Memory B cell (primary cell): ENCODE data around the gene MSRB3.

Experiments
- ATAC-seq: fragments of 150-1000 bp; cut with Tn5 transposase; 2 replicates; pipeline ENCODE4 v1.10.0; 2021; ENCODE audit warnings: low read depth, mild to moderate bottlenecking, moderate library complexity
- DNase-seq, 2 donors: peaks; one replicate each; pipeline ENCODE4 v3.0.0; 2022; ENCODE audit warnings: low spot score in 2 of 2
- H3K27ac Mint-ChIP-seq: one replicate; pipeline ENCODE4 v1.8.0; 2022; ENCODE audit warnings: mild to moderate bottlenecking, moderate library complexity, mixed read lengths
- H3K27me3 Mint-ChIP-seq: one replicate; pipeline ENCODE4 v1.8.0; 2022; ENCODE audit warnings: mixed read lengths
- H3K36me3 Mint-ChIP-seq: one replicate; pipeline ENCODE4 v1.8.0; 2022; ENCODE audit warnings: mild to moderate bottlenecking, mixed read lengths
- H3K4me1 Mint-ChIP-seq: one replicate; pipeline ENCODE4 v1.8.0; 2022; ENCODE audit warnings: mixed read lengths
- H3K4me3 Mint-ChIP-seq: one replicate; pipeline ENCODE4 v1.8.0; 2022; ENCODE audit warnings: mild to moderate bottlenecking, moderate library complexity, mixed read lengths
- H3K9me3 Mint-ChIP-seq: one replicate; pipeline ENCODE4 v1.8.0; 2022; ENCODE audit warnings: mixed read lengths

The MSRB3 gene

DNA sequence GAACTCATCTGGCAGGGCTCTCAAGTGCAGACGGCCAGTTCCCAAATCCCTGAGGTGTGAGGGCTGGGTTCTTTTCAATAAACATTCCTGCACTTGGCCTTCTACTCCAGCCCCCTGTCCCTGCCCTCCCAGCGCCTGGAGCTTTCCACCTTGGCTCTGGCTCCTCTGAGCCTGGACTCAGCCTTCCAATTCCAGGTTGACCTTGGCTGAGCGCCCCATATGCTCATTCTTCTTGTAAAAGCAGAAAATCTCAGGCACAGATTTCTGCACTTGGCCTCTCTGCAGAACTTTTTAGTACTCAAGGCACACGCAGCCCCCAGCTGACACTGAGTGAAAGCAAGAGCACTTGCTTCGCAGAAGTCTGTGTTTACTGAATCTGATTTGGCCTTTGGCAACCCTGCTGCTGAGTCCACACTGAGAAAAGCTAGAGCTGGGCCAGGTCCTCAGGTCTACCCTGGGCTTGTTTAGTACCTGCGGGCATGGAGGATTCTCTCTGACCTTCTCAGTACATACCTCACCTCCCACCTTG, 222.7 kb downstream of the MSRB3 start:
- Mint-ChIP-seq H3K27ac (no peak overlapping the region), H3K36me3 (no peaks in the 10 kb centered on the region), H3K4me3 (no peak overlapping the region), H3K27me3 (no peaks in the 10 kb centered on the region), H3K9me3 (no peaks in the 10 kb centered on the region), H3K4me1 (no peaks in the 10 kb centered on the region)
- DNase-seq (no peak), ATAC-seq (no peak)

DNA sequence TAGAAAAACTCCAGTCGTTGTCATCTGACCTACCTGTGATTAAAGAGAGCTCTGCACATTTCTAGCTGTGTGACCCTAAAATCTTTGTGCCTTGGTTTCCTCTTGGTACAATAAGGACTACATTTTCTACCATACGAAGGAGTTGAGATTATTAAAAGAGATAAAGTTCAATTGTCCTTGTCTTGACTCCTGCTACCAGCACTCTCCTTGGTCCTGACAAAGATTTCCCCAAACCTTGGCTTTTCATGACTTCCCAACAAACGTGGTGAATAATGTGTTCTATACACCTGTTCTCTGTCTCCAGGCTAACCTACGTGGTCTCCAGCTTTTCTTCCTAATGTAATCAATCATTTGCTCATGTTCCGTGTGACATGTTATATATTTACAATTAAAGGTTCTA, 223.5 kb downstream of the MSRB3 start:
- H3K4me3 Mint-ChIP-seq, result no peak overlapping the region
- DNase-seq, result no peak
- no peaks in the 10 kb centered on the region for H3K36me3 Mint-ChIP-seq
- H3K27me3 Mint-ChIP-seq, result no peaks in the 10 kb centered on the region
- no peak for ATAC-seq
- H3K27ac Mint-ChIP-seq, result no peak overlapping the region
- no peaks in the 10 kb centered on the region for H3K9me3 Mint-ChIP-seq
- no peaks in the 10 kb centered on the region for H3K4me1 Mint-ChIP-seq

DNA sequence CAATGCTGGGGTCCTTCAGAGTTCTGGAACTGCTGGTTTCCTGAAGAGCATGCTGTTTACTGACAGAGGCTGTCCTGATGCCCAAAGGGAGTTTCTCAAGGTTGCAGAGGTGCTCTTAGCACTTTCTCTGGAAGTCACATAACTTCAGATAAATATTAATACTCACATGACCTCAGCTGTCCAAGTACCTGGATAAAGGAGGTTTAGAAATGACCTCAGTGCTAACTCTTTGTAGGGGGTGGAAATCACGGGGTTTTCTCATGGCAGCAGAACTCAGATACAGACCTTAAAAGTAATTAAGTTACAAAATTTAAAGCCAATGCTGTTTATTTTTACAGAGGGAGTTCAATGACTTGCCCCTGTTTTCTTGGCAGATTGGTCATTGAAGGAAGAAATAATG, 225.9 kb downstream of the MSRB3 start:
- ATAC-seq (no peak), DNase-seq (no peak)
- no peak overlapping the region for H3K27ac Mint-ChIP-seq
- no peaks in the 10 kb centered on the region for H3K36me3 Mint-ChIP-seq
- no peaks in the 10 kb centered on the region for H3K4me1 Mint-ChIP-seq
- no peaks in the 10 kb centered on the region for H3K27me3 Mint-ChIP-seq
- peaks cover 1% of the 10 kb centered on the region for H3K9me3 Mint-ChIP-seq
- H3K4me3 Mint-ChIP-seq, result no peak overlapping the region

DNA sequence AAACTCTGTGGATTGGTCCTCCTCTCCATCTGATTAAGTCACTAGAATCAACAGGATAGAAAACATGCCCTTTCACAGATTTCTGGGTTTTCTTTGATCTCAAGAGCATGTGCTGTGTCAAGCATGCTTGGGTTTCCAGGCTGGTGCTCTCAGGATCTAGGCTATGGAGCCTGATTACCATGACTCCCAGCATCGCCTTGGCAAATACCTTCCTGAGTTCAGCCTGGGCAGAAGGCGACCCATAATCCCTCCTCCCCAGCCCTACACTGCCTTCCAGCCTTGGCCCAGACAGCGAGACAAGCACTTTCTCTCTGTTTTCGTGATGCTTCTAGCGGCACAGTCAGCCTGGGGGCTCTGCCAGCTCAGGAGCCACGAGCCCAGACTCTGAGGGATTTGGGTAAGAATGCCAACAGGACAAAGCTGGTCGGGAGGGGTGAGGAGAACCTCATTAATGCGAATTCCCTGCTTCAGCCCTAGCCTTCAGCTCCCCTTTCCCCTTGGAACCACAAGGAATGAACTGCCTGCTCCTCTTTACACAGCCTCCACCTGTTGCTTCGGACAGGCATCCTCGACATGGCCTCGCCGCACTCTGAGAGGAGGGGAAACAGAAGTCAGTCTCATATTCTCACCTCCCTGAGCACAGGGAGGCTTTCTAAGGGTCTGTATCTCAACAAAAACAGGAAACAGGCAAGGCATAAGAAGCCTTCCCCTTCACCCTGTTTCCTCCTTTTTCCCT, 227.1 kb downstream of the MSRB3 start:
- Mint-ChIP-seq H3K27me3 (no peaks in the 10 kb centered on the region), H3K4me1 (no peaks in the 10 kb centered on the region), H3K4me3 (no peak overlapping the region), H3K36me3 (no peaks in the 10 kb centered on the region), H3K27ac (no peak overlapping the region), H3K9me3 (peaks cover 1% of the 10 kb centered on the region)
- no peak for ATAC-seq
- DNase-seq, result no peak

DNA sequence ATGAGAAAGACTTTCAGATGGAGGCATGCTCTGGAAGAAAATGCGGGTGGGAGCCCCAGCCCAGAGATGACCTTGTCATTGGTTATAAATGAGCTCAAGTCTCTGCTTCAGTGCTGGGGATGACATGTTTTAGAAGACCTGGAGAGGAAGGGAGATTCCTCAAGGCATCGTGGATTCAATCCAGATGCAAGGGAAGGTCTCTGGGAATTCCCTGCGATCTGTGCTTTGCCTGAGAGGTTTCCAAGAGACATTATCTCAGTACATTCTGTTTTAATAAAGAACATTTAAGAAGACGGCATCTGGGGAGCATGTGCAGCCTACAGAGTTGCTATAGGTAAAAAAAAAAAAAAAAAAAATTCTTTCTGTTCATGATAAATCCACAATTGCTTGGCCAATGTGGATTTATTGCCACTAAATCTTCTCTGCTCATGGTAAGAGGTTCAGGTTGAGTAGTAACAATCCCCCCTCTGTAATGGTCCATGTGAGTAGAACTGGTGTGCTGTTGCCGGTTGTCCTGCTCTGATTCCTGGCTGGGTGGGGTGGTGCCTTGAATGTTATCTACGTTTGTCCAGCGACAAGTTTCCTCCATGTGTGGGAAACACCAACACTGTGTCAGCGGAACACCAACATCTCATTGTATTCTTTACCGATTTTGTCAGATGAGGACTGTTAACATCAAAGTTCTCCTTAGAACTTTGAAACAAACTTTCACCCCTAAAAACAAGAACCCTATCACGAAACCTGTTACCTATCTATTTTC, 230.0 kb downstream of the MSRB3 start:
- DNase-seq, result no peak
- peaks cover 2% of the 10 kb centered on the region for H3K27me3 Mint-ChIP-seq
- H3K9me3 Mint-ChIP-seq, result peaks cover 1% of the 10 kb centered on the region
- H3K4me1 Mint-ChIP-seq, result no peaks in the 10 kb centered on the region
- no peak overlapping the region for H3K27ac Mint-ChIP-seq
- H3K4me3 Mint-ChIP-seq, result no peak overlapping the region
- ATAC-seq, result no peak
- no peaks in the 10 kb centered on the region for H3K36me3 Mint-ChIP-seq

DNA sequence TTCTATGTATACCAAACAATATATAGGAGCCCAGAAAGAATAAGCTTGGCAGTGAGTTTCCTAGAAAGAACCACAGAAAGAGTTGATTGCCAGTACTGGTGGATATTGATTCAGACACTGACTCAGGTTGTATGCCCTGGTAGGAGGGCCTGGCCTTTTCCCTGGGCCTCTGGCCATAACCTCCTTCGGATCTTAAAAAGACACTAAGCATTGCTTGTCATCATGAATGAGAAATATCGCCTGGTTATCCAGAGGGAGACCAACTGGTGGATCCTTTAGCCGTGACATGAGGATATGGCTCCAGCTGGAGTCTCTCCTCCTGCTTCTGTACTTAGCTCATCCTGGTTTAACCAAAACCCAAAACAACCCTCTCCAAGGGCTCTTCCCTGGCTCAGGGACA, 231.5 kb downstream of the MSRB3 start:
- no peaks in the 10 kb centered on the region for H3K36me3 Mint-ChIP-seq
- H3K4me1 Mint-ChIP-seq, result no peaks in the 10 kb centered on the region
- no peak overlapping the region for H3K27ac Mint-ChIP-seq
- peaks cover 2% of the 10 kb centered on the region for H3K27me3 Mint-ChIP-seq
- DNase-seq, result no peak
- no peak overlapping the region for H3K4me3 Mint-ChIP-seq
- no peak for ATAC-seq
- peaks cover 1% of the 10 kb centered on the region for H3K9me3 Mint-ChIP-seq

DNA sequence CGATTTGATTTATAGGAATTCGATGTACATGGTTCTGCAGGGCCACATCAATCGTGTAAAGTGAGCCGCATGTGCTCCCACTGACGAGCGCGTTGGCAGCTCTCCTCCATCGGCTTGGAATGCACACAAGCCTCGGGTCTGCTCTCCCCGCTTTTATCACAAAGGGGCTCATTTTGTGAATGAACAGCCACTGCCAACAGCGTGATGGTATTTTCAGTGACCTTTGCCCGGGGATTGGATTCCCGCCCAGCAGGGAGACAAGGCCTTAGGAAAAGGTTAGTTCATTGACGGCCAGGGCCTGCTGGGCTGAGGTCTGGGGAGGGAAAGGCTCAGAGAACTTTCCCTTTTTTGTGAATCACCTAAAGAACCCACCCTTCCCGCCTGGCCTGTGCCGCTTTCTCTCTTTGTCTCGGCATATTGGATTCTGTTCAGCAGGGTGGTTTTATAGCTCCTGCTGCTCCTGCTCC, 232.1 kb downstream of the MSRB3 start:
- H3K36me3 Mint-ChIP-seq, result no peaks in the 10 kb centered on the region
- H3K4me3 Mint-ChIP-seq, result no peak overlapping the region

DNA sequence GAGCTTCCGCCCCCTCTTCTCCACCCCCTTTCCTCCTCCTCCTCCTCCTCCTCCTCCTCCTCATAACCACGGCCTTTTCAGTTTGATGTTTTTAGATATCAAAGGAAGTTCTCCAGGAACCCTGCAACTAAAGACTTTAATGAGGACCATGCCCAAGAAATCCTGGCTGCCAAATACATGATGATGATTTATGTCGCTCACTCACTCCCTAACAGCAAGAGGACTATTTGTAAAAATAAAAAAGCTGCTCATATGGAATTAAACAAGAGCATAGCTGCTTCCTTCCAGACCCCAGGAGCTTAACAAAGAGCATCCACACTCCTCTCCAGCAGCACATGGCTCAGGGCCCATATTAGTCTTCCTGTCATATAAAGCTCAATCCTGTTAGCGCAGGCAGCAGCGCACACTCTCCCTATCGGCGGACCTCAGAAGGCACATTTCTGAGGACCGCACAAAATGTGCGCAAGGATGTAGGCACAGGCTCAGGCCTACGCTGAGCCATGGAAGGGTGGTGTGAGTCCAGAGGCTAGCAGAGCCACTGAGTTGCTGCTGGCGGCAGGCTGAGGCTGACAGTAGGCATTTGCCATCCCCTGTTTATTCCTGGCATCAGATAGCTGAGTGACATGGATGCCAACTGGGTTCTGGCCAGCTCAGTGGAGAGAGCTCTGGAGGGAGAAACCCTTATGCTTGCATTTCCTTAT, 232.8 kb downstream of the MSRB3 start:
- no peaks in the 10 kb centered on the region for H3K4me1 Mint-ChIP-seq
- no peak overlapping the region for H3K4me3 Mint-ChIP-seq
- no peaks in the 10 kb centered on the region for H3K36me3 Mint-ChIP-seq
- no peak for ATAC-seq
- H3K9me3 Mint-ChIP-seq, result peaks cover 1% of the 10 kb centered on the region
- no peak for DNase-seq
- H3K27ac Mint-ChIP-seq, result no peak overlapping the region
- H3K27me3 Mint-ChIP-seq, result peaks cover 2% of the 10 kb centered on the region

More for the DNA sequence above, 232.1 kb downstream of the MSRB3 start:
- no peak for ATAC-seq
- no peaks in the 10 kb centered on the region for H3K4me1 Mint-ChIP-seq
- no peak overlapping the region for H3K27ac Mint-ChIP-seq
- peaks cover 1% of the 10 kb centered on the region for H3K9me3 Mint-ChIP-seq
- no peak for DNase-seq
- H3K27me3 Mint-ChIP-seq, result peaks cover 2% of the 10 kb centered on the region

DNA sequence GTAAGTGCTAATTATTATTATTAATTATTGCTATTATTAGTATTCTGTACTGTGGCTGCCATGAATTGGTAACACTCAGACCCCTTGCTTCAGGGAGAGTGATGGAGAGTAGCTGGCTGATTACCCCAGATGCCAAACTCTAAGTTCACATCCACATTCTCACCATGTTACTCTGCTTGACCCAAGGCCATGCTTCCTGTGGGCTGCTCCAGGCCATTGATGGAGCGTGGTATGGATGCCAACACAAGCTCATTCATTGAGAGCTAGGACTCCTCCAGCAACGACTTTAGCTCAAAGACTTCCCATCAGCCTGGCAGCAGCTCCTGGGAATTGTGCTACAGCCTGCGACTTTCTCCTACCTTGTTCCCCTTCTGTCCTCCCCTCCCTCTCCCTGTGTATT, 233.4 kb downstream of the MSRB3 start:
- Mint-ChIP-seq H3K36me3 (no peaks in the 10 kb centered on the region), H3K27me3 (peaks cover 2% of the 10 kb centered on the region), H3K27ac (no peak overlapping the region), H3K4me1 (no peaks in the 10 kb centered on the region), H3K4me3 (no peak overlapping the region), H3K9me3 (peaks cover 1% of the 10 kb centered on the region)
- no peak for ATAC-seq
- DNase-seq, result no peak
